Stimulated activated CD8-positive, alpha-beta memory T cell treated with anti-CD3 and anti-CD28 coated beads, Interleukin-4, amount 100 ng/mL, for 1 hour (primary cell): ENCODE measurements around the gene UBE2S.

ENCODE experiments used
- DNase-seq, 2 donors: peaks; one replicate each; pipeline ENCODE4 v3.0.0-alpha.2; 2020; ENCODE audit warnings: low read depth in 2 of 2, low spot score in 1 of 2

The UBE2S gene

GRCh38 chr19:55366790-55367189 lies 40.8 kb downstream of the UBE2S start:
- no peak for DNase-seq

- no peak for DNase-seq
Observed at GRCh38 chr19:55365964-55366363, 41.6 kb downstream of the UBE2S start.

- DNase-seq: no peak
Observed at GRCh38 chr19:55365245-55365644, 42.3 kb downstream of the UBE2S start.

GRCh38 chr19:55362990-55363716 lies 44.4 kb downstream of the UBE2S start, which contains the start of gene GARIN5B:
TSS of gene GARIN5B (minus strand) at chr19:55363260. CDS start at chr19:55363066, 194 bp downstream.
- no peak for DNase-seq

GRCh38 chr19:55362174-55362989 lies 45.2 kb downstream of the UBE2S start:
- DNase-seq: no peak

- DNase-seq: no peak
Observed at GRCh38 chr19:55360902-55361301, 46.7 kb downstream of the UBE2S start.

DNA sequence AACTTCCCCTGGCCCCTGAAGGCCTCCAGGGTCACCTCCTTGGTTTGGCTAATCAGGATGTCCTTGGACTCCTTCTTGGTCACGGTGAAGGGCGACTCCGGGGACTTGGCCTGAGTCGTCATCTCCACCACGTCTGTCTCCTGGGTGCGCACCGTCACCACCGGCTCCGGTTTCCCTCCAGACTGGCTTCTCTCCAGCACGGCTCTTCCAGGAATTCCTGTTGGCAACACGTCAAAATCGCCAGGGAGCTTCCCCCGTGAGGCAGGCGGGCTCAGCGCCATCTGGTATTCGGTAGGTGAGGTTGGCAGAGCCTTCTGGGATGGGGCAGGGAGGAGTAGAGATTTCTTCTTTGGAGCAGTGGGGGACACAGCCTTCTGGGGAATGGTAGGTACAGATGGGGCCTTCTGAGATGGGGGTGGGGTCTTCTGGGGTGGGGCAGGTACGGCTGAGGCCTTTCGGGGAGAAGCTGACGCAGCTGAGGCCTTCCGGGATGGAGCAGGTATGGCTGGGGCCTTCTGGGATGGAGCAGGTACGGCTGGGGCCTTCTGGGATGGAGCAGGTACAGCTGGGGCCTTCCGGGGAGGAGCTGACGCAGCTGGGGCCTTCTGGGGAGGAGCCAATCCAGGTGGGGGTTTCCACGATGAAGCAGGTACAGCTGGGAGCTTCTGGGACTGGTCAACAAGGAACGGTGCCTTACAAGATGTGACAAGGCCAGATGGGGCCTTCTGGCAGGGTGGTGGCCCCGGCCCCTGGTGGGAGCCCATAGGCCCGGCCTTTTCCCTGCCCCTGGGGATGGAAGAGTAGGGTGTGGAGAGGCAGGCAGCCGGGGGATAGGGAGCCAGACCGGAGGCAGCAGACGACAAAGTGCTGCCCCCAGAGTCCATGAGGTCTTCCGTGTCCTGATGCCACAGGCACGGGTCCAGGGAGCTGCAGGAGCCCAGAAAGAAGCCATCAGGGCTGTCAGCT lies 48.4 kb downstream of the UBE2S start:
- no peak for DNase-seq

DNA sequence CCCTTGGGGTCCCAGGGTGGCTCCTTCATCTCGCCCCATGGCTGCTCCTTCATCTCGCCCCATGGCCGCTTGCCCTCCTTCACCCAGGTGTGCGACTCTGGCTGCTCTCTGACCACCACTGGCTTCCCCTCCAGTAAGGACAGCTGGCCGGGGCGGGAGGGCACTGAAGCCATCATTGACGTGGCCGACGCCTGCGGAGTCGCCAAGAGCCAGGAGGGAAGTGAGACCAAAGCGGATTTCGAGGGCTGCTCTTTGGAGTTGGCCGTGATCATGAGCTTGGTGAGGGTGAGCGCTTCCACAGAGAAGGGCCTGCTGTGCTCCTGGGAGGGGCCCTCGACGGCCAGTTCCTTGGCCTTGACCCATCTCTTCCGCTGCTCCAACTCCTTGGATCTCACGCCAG lies 49.1 kb downstream of the UBE2S start:
- no peak for DNase-seq

DNA sequence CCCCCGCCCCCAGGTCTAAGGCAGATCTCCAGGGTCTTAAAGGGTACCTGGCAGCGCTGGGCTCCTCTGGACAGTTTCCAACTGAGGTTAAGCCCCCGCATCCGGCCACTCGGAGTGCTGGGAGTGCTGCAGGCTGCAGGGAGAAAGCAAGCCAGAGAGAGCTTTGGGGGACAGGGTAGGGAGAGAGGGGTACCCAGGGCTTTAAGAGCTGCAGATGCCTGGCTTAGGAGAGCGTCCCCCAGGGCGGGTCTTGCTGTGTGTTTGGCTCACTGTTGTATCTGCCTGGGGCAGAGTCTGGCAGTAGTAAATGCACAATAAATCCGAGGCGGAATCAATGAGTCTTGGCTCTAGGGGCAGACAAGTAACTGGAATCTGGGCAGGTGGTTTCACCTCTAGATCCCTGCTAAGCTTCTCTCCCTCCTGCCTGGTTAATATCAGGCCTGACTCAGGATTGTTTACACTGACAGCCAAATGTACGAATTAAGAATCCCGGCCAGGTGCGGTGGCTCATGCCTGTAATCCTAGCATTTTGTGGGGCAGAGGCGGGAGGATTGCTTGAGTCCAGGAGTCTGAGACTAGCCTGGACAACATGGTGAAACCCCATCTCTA lies 52.3 kb downstream of the UBE2S start:
- no peak for DNase-seq

DNA sequence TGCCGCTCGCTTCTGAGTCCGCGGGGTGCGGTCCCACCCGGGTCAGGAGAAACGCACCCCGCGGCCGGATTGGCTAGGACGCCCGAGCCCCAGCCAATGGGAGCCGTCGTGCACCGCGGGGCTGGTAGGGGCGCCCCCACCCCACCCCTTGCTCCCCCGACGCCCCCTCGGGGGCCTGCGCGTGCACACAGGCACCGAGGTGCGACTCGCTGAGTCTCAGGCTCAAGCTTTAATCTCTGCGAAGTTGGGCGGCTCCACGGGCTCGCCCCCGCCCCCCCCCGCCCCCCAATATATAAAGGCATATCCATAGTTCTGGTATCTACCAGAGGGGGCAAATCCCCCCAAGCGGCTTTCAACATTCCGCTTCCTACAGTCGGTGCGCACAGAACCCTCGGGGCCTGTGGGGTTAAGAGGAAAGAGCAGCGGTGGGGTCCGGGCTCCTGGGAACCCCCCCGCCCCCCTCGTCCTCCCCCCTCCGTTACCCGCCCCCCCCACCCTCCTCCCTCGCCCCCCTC lies 52.8 kb downstream of the UBE2S start, which contains the start of gene COX6B2:
Gene COX6B2 (minus strand): TSS at position 22 of the 515 bp plus-strand sequence. CDS start 198 bp downstream, outside the sequence.
- DNase-seq: no peak

- DNase-seq: no peak
Observed at GRCh38 chr19:55353803-55354697, 53.5 kb downstream of the UBE2S start.

DNA sequence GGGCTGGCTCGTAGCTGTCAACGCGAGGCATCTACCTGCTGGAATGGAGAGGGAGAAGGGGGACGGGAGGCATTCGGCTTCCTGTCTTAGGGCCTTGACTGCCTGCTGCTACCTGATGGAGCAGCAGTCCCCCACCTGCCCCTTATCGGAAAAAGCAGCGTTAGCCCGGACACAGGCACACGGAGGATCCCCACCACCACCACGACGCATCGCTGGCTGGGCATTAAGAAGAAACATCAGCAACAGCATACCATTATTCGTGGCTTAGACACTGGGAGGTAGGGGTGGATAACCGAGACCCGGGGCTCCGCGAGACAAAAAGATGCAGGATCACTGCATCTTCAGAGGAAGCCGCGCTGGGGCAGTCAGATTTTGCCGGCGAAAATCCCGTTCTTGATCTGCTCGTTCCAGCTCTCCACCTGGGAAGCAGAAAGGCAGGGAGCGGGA lies 54.2 kb downstream of the UBE2S start:
- no peak for DNase-seq

- no peak for DNase-seq
Observed at GRCh38 chr19:55352549-55353145, 54.9 kb downstream of the UBE2S start.

GRCh38 chr19:55352040-55352439 lies 55.5 kb downstream of the UBE2S start:
- DNase-seq: no peak

DNA sequence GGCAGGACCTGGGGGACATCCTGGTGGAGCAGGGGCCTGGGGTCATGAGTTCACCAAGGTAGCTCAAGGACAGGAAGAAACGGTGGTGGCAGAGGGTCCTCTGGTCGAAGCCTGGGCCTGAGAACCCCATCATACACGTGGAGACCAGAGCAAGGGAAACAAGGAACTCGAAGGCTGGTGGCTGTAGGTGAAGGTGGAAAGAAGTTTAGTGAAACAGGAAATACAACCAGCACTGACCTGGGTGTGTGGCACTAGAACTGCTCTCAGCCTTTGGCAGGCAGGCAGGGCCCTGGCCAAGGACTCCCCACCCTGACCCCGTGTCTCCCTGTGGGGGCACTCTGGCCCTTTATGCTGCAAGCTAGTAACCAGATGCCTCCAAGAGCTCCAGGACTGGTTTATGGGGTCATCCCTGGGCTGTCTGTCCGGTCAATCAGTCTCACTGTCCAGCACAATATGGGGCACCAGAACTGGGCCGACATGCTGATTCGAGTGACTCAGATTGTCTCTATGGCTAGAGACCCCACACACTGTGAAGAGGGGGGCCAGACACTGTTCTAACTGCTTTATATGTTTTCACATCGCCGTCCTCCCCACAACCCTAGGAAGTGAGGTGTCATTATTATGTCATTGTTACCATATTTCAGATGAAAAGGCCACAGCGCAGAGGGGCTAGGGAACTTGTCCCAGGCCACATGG lies 56.8 kb downstream of the UBE2S start:
- DNase-seq: no peak
